Dedifferentiated amniotic fluid mesenchymal stem cell (primary cell): Measurements from ENCODE around the gene USP49.
A peak's percentile ranks its signal among the peaks of the same experiment; 100 is the strongest.
"Not testable (repeated sequence)": the region's sequence is repeated elsewhere in the genome, so short reads cannot be mapped to it uniquely, and the experiment has no call there.

ENCODE experiments used
- DNase-seq: peaks from one replicate; pipeline ENCODE4 v3.0.0-alpha.2; 2016; ENCODE audit errors: extremely low spot score

The USP49 gene

DNA sequence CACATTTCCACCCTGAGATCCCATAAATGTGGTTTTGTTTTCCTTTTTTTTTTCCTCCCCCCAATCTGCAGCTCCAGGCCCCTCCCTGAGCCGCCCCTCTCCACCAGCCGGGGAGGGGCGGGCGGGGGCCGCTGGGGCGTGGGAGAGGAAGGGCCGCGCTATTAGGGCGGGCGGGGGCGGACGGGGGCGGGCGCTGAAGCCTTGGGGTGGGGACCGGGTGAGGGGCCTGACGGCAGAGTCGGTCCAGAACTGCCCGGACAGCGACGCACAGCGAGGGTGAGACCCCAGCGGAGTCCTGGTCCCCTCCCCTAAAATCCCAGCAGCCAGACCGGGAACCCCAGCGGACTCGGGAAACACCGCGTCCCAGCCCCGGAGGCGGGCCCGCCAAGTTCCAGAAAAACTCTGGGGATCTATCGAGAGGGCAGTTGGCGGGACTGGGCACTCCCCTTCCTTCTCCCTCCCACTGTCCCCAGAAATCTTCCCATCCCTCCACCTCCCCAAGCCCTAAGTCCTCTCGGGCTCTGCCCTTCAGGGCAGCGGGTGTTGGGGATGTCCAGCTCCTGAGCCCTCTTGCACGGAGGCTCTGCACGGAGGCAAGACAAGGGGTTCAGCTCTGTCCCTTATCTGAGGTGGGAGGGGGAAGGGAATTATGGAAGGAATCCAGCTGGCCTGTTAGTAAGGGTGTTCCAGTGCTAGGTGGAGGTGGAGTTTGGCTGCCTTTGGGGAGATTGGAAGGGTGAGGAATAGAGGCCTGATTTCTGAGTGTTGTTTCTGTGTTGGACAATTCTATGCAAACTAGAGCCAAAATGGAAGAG lies 114.4 kb downstream of the USP49 start, which contains the start of gene PRICKLE4:
Gene PRICKLE4 (plus strand): TSS at position 232 of the 815 bp plus-strand sequence. CDS start 2,692 bp downstream, outside the sequence.
- DNase-seq = no peak

DNA sequence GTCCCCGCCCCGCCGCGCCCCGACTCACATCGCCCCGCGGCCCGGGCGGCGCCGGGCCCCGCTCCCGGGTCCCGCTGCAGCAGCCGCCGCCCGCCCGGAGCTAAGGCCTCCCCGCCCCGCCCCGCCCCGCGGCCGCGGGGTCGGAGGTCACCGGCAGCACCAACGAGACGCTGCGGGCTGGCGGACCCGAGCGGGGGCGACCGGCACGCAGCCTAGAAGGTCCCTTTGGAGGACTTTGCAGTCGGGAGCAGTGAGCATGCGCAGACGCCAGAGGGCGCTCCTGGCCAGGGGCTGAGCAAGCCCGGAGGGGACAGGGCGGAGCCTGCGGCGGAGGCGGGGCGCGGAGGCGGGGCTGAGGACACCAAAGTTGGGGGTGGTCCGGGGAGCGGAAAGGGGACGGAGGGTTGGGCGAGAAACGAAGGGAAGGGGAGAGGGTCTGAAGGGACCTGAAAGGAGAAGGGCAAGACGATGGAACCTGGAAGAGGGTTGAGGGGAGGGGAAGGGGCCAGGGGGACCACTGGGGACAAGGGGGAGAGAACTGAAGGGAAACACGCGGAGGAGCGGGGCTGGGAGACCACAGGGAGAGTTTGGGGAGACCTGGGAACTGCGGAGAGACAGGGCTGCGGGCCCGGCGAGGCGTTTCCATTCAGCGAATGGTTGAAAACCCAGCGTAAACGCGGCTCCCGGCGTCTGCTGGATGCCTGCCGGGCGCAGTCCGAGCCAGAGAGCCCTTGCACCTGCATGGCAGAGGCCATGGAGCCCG lies 115.2 kb downstream of the USP49 start, which contains the start of gene FRS3:
Gene FRS3 (minus strand): TSS at position 113 of the 763 bp plus-strand sequence. CDS start 2,913 bp downstream, outside the sequence.
- peak; percentile 92 for DNase-seq

DNA sequence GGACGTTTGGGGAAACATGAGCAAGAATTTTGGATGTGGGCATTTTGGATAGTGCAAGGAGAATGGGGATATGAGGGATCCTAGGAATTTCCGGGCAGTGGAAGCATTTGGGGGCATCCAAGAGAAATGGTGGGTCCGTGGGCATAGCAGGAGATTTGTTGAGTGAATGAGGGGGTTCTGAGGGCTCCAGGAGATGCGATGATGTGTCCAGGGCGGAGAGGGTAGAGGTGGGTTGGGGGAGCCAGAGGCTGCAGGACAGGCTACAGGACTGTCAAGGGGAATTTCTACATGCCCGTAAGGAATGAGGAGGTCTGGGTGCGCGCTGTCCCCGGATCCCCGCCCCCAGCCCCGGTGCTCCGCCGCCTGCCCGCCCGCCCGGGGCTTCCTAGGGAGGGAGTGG lies 115.8 kb downstream of the USP49 start:
- no peak for DNase-seq

DNA sequence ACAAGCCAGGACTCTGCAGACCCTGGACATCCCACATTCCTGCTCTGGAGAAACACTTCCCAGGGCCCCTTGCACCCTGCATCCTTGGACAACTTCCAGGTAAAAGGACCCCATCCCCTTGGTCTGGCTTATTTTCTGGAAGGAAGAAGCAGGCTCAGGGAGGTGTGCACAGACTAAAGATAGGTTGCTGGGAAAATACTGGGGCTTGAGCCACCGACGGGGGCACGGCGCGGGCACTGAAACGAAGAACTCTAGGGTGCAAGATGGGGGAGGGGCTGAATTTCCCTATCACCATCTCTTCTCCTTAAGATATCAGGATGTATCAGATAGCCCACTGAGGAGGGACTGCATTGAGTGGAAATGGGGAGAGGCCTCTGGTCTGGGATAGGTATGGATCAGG lies 116.3 kb downstream of the USP49 start:
- no peak for DNase-seq

DNA sequence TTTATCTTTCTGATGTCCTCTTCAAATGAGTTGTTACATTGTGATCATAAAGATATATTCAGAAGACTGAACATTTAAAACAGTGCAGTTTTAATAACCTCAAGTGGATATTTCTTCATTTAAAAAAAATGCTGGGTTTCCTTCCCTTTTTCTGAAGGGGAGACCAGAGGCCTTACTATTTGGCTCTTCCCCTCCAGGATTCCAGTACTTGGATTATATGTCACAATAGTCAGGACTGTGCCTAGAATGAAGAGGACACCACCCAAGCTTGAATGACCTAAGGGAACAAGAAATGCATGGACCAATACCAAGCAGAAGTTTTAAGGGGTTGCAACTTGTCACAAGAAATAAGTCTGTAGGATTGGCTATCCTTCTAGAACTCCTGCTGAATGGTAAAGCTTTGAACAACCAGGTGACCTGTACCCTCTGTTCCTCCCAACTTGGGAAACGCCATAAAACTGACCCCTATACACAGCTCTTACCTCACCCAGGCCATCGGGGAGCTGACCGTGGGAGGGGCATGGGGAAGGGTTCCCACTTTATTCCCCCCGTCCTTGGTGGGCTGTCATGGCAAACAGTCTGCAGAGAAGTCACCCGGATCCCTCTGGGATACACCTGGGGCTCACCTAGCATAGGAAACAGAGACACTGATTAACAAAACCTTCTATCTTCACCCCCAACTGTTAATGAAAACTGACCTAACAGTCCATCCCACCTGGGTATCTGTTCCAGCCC lies 117.5 kb downstream of the USP49 start:
- DNase-seq = no peak

DNA sequence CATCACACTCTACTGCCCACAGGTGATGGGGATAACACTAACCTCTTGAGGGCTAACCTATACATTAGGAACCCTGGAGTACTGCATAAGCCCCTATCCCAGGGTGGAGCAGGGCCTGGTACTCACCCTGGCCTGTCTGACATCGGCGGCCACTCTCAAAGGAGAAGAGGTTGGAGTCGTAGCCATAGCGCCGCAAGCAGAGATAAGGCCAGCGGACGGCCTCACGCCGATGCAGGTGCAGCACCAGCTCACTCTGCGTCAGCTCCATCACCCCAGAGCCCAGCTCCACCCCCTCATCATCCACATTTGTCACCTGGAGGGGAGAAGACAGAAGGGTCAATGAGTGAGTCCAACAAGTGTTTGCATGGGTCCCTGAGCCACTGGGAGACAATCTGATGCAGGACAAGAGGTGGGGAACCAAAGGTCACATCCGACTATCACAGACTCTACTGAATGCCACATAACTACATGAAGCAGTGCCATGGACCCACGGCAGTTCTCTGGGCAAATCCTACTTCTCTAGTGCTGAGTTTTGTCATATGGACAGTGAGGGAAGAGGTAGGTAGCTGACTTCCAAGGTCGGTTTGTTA lies 119.8 kb downstream of the USP49 start:
- no peak for DNase-seq

DNA sequence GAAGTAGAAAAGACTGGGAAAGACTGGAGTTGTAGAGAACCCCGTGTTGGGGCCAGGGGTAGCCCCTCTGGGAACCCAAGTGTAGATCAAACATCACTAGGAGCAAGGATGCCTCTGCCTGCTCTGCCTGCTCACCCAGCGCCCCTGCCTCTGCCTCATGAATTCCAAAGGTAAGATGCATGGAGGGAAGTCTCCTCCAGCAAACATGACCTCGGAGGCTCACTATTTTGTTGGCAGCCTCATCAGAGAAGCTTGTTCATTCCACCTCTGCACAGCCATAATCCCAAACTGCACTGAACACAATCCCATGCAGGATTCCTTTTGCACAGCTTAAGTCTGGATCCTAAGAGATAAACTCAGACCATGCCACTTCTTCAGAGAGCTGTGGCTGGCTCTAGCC lies 120.3 kb downstream of the USP49 start:
- DNase-seq = no peak

DNA sequence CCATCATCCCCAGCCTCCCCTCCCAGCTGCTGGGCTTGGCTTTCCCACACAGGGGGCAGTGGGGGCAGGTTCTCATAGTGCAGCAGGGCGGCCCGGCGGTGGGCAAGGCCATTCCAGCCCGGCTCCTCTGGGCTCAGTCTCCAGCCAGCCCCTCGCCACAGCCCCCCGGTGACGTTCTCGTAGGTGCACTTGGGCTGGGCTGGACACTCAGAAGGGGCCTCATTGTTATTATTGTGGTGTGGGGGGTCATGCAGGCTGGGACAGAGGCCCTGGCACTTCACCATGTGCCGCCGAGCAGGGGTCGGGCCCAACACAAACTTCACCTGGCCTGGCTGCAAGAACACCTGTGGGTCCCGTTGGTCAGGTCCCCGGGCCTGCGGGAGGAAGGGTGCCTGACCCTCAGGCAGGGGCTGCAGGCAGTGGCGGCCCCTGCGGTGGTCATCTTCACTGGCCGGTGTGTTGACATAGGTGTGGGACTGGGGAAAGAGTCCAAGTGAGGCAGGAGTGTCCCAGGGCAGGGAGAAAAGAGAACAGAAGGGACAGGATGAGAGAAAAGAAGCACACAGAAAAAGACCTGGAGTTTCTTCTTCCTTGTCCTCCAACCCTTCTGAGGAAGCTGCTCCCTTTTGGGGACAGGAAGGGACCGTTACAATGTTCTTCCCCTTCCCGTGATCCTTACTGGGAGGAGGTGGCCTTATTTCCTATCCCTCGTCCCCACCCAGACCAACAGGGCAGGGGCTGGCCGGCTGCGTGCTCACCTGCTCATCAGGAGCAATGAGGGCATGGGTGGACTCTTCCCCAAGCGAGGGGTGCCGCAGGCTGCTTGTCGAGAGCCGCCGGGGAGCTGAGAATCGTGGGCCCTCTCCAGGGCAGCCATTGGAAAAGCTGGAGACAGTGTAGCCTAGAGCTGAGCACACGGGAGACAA lies 123.9 kb downstream of the USP49 start:
- DNase-seq = no peak

DNA sequence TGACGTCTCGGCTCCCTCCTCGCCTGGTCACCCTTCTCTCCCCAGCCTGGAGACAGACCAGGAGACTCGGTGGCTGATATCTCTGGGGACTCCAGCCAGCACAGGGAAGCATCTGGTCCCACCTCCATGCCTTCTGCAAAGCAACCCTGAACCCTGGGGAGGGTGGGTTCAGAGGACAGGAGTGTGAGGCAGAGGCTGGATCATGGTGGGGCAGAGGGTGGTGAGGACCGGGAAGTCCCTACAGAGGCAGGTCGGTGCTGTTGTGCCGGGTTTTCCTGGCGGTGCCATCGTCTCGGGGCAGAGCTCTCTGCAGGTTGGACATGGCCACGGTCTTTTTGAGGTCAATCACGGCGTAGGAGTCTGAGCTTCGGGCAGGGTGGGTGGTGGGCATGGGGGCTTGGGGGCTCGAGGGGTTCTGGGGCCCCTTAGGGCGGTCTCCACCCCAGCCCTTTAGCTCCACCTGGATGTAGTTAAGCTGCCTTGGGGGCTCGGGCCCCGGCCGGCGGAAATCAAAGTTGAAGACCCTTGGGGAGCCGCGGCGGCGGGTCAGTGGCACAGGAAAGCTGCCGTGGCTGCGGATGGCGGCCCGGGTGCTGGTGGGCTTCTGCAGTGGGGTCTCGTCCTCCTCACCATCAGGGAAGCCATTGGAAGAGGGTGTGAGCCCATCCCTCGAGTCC lies 124.7 kb downstream of the USP49 start:
- no peak for DNase-seq

DNA sequence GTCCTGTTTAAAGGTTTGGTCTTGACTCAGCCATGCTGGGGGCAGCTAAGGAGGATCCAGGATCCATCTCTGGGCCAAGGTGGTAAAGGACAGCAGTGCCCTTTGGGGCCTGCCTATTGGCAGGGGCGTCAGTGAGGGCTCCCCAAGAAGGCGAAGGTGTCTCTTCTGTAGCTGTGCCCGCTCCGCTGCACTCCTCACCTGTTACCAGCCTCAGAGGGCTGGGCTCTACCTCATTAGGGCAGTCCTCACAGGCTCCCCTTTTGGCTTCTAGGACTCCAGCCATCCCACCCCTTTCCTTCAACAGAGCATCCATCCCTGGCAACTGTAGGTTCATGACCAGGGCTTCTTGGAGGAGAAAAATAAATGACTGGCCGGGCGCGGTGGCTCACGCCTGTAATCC lies 125.8 kb downstream of the USP49 start:
- DNase-seq = no peak

DNA sequence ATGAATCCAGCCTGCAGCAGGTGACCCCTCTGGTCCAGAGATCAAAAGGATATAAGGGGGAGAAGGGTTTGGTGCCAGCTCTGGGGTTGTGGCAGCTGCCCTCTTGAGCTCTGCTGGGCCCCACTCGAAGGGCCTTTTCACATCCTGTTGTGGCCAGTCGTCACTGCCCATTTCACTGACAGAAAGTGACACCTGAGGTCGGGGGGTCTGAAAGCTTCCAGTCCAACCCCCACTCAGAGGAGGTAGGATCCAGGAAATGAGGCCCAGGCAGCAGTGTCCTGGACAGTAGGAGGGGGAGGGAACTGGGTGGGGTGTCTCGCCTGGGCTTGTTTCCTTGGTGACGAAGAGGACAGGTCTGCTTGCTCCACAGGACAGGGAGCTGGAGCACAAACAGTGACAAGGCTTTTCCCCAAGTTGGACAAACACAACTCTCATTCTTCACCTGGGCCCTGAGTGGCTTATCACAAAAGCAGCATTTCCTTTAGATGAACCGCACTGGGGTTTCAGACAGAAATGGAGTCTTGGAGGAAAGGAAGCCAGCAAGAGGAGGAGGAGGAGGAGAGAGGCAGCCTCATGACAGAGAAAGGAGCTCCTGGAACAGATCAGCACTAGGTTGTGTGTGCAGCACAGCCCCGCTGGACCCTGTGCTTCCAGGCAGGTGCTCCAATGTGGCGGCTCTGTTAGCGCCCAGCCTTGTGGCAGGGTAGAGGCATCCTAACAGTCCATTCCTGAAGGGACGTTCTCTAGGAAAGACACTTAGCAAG lies 126.4 kb downstream of the USP49 start:
- DNase-seq = no peak

DNA sequence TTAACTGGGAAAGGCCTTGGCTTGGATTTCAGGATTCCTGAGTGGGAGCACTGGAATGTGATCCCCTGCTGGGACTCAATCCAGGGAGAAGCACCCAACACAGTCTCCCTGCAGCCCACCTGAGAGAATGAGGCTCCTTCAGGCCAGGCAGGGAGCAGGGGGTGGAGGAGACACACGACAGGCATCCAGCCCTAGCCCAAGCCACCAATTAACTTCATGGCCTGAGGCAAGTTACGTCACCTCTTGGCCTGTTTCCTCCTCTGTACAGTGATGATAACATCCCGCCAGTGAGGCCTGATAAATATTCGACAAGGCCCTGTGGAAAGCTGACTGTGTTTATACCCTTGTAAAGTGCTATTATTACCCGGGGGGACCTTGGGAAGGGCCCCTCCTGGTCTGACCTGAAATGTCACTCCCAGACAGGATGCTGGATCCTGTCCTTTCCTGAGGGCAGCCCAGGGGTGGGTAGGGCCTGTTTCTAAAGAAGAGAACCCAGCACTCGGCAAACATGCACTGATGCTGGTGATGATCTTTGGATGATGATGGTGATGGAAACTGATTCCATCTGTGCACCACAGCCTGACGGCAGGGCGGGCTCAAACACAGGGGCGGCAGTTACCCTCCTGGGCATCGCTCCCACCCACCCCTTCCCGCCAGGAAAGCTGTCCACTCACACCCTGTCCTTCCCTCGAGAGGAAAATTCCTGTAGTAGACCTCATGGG lies 127.9 kb downstream of the USP49 start:
- DNase-seq = peak; percentile 93

DNA sequence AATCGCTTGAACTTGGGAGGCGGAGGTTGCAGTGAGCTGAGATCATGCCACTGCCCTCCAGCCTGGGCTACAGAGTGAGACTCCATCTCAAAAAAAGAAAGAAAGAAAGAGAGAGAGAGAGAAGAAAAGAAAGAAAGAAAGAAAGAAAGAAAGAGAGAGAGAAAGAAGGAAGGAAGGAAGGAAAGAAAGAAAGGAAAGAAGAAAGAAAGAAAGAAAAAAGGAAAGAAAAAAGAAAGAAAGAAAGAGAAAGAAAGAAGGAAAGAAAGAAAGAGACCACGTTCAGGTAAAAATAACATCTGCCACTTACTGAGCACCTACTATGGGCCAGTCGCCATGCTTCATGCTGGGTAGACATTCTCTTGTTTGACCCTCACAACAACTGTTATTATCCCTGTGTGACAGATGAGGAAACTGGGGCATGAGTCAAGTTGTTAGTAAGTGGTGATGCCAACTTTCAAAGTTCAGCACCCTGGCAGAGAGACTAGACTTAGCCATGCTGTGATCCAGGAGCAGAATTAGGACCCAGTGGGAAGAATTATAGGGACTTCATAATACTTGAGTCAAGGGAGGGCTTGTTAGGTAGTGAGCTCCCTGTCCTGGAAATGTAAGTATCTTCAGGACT lies 129.0 kb downstream of the USP49 start:
- not testable (repeated sequence) for DNase-seq

DNA sequence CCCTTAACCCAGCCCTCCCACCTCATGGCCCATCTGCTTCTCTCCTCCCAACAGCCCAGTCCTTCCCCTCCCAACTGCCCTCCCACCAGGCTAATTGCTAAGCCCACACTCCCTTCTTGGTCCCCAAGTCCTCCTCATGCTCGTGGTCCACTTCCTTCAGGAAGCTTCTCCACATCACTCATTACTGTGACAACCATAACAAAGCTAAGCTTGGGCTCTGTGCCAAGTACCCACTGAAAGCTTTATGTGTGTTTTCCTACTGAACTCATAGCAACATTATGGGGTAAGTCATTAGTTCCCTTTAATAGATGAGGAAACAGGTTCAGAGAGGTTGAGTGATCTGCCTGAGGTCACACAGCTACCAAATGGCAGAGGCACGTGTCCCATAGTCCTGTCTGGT lies 131.7 kb downstream of the USP49 start:
- DNase-seq = no peak

DNA sequence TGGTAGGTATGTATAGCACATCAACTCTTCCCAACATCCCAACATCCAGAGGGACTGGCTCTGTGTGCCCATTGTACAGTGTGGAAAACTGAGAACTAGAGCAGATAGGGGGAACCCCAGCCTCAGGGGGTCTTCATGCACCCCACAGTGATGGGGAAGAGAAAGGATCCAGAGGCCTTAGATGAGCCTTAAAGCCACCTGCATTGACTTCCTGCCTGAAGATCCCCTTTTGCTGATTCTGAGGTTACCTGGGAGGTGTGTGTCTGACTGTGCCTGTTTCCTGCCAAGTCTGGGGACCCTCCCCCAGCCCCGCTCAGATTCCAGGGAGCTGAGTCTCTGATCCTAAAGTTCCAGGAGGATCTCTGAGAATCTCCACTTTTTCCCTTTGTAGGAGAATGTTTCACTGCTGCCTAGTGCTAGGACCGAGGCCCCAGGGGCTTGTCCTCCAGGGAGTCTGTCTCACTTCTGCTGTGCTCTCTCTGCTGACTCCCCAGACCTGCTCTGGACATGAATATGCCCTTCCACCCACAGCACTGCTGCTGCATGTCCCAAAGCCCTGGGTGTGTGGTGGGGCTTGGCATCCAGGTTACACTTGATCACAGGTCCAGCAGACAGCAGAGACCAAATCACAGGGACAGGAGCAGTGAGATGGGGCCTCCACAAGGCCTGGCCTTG lies 135.1 kb downstream of the USP49 start:
- no peak for DNase-seq

DNA sequence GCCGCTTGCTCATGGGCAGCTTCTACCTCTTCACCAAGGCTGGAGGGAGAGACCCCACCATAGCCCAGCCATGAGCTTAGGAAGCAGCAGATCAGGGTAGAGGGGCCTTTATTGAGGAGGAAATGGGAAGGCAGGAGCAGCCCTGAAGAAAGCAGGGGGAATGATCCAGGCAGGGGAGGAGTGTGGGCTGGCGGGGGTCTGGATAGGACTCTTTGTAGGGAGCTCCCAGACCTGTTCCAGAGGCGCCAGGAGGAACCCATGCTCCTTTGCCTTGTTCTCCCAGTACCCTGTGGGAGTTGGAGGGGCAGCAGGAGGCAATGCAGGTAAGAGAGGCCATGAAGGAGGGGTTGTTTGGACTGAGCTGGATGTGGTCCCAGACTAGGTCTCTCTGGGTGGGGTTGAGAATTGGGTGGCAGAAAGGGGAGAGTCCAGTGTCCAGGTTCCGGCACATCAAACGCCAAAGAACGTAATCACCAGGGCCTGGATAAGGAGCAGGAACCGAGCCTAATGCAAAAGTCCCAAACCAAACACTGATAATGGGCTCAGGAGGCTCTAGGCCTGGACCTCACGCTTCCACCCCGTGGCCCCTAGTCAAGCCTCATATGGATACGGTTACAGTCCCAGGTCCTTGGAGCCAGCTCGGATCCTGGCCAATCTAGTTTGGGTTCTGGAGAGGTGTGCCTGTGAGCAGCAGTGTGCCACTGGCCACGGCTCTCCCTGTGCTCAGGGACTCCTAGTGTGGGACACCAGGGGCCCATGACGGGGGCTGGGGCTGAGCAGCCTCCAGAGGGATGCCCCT lies 135.9 kb downstream of the USP49 start:
- no peak for DNase-seq

DNA sequence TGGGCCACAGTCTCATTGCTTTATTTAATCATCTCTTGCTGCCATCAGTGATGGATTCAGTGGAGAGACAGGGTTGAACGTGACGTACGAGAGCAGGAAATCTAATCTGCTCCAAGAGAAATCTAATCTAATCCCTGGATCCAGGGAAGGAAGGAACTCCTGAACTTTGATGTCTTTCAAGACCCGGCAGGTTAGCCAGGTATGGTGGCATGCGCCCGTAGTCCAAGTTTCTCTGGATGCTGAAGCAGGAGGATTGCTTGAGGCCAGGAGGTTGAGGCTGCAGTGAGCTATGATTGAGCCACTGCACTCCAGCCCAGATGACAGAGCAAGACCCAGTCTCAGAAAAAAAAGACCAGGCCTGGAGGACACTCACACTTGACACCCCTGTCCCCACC lies 136.5 kb downstream of the USP49 start:
- DNase-seq = no peak
